ENCODE measurements around the gene KIRREL3.

KIRREL3 gene

GRCh38 chr11:126696982-126697381 lies 303.6 kb downstream of the KIRREL3 start:
- H2AFZ ChIP-seq (ENCODE audit: low read depth, low read length) = no peak overlapping the region
- no peak overlapping the region for H3K4me3 ChIP-seq (ENCODE audit: low read length)
- no peaks in the 10 kb centered on the region for H3K36me3 ChIP-seq (replicated peaks; ENCODE audit: low read depth, low read length)
- H3K9me3 ChIP-seq (ENCODE audit: insufficient read depth, low read length) = no peaks in the 10 kb centered on the region
- H3K27ac ChIP-seq (ENCODE audit: low read length) = no peak overlapping the region
- TF ChIP-seq EZH2phosphoT487 (IDR thresholded peaks at IDR 0.05; ENCODE audit: low read depth) (no peak), CTCF (IDR thresholded peaks at IDR 0.05; ENCODE audit: low read depth, low read length) (no peak)
- H3K79me2 ChIP-seq (ENCODE audit: low read length) = no peaks in the 10 kb centered on the region
- peaks cover 24% of the 10 kb centered on the region; the same call in 1 of the 2 replicates for H3K27me3 ChIP-seq (ENCODE audit: low read depth, low read length)
- H3K4me2 ChIP-seq (ENCODE audit: low read length) = no peak overlapping the region
- H3K9ac ChIP-seq (ENCODE audit: low read length) = no peak overlapping the region
- H3K4me1 ChIP-seq (ENCODE audit: low read length) = no peaks in the 10 kb centered on the region
- no peaks in the 10 kb centered on the region for H4K20me1 ChIP-seq (ENCODE audit: insufficient read depth, low read length)

GRCh38 chr11:126695293-126695692 lies 305.3 kb downstream of the KIRREL3 start:
- peaks cover 17% of the 10 kb centered on the region; the same call in 1 of the 2 replicates for H3K27me3 ChIP-seq (ENCODE audit: low read depth, low read length)
- H3K4me2 ChIP-seq (ENCODE audit: low read length) = no peak overlapping the region
- no peaks in the 10 kb centered on the region for H3K36me3 ChIP-seq (replicated peaks; ENCODE audit: low read depth, low read length)
- TF ChIP-seq EZH2phosphoT487 (IDR thresholded peaks at IDR 0.05; ENCODE audit: low read depth) (no peak), CTCF (IDR thresholded peaks at IDR 0.05; ENCODE audit: low read depth, low read length) (no peak)
- no peaks in the 10 kb centered on the region for H3K9me3 ChIP-seq (ENCODE audit: insufficient read depth, low read length)
- no peaks in the 10 kb centered on the region for H3K79me2 ChIP-seq (ENCODE audit: low read length)
- H3K4me1 ChIP-seq (ENCODE audit: low read length) = no peaks in the 10 kb centered on the region
- H3K9ac ChIP-seq (ENCODE audit: low read length) = no peak overlapping the region
- no peak overlapping the region for H2AFZ ChIP-seq (ENCODE audit: low read depth, low read length)
- H3K27ac ChIP-seq (ENCODE audit: low read length) = no peak overlapping the region
- no peaks in the 10 kb centered on the region for H4K20me1 ChIP-seq (ENCODE audit: insufficient read depth, low read length)
- H3K4me3 ChIP-seq (ENCODE audit: low read length) = no peak overlapping the region

- H3K9ac ChIP-seq (ENCODE audit: low read length) = no peak overlapping the region
- no peak overlapping the region for H3K4me2 ChIP-seq (ENCODE audit: low read length)
- TF ChIP-seq CTCF (IDR thresholded peaks at IDR 0.05; ENCODE audit: low read depth, low read length) = no peak
- no peak for TF ChIP-seq EZH2phosphoT487 (IDR thresholded peaks at IDR 0.05; ENCODE audit: low read depth)
- H3K27ac ChIP-seq (ENCODE audit: low read length) = no peak overlapping the region
- no peaks in the 10 kb centered on the region for H4K20me1 ChIP-seq (ENCODE audit: insufficient read depth, low read length)
- H3K4me3 ChIP-seq (ENCODE audit: low read length) = no peak overlapping the region
- H3K36me3 ChIP-seq (replicated peaks; ENCODE audit: low read depth, low read length) = no peaks in the 10 kb centered on the region
- peaks cover 21% of the 10 kb centered on the region; the same call in 1 of the 2 replicates for H3K27me3 ChIP-seq (ENCODE audit: low read depth, low read length)
- no peaks in the 10 kb centered on the region for H3K4me1 ChIP-seq (ENCODE audit: low read length)
- no peaks in the 10 kb centered on the region for H3K9me3 ChIP-seq (ENCODE audit: insufficient read depth, low read length)
- H2AFZ ChIP-seq (ENCODE audit: low read depth, low read length) = no peak overlapping the region
- H3K79me2 ChIP-seq (ENCODE audit: low read length) = no peaks in the 10 kb centered on the region
These were observed 306.4 kb downstream of the KIRREL3 start for GRCh38 chr11:126694065-126694625.

GRCh38 chr11:126687477-126687876 lies 313.1 kb downstream of the KIRREL3 start:
- no peaks in the 10 kb centered on the region for H4K20me1 ChIP-seq (ENCODE audit: insufficient read depth, low read length)
- peaks cover 23% of the 10 kb centered on the region for H3K27me3 ChIP-seq (ENCODE audit: low read depth, low read length)
- TF ChIP-seq EZH2phosphoT487 (IDR thresholded peaks at IDR 0.05; ENCODE audit: low read depth) = no peak
- TF ChIP-seq CTCF (IDR thresholded peaks at IDR 0.05; ENCODE audit: low read depth, low read length) = no peak
- no peak overlapping the region for H3K4me2 ChIP-seq (ENCODE audit: low read length)
- H3K27ac ChIP-seq (ENCODE audit: low read length) = no peak overlapping the region
- no peaks in the 10 kb centered on the region for H3K4me1 ChIP-seq (ENCODE audit: low read length)
- H3K4me3 ChIP-seq (ENCODE audit: low read length) = no peak overlapping the region
- H3K9ac ChIP-seq (ENCODE audit: low read length) = no peak overlapping the region
- H3K79me2 ChIP-seq (ENCODE audit: low read length) = no peaks in the 10 kb centered on the region
- H3K9me3 ChIP-seq (ENCODE audit: insufficient read depth, low read length) = no peaks in the 10 kb centered on the region
- no peak overlapping the region for H2AFZ ChIP-seq (ENCODE audit: low read depth, low read length)
- H3K36me3 ChIP-seq (replicated peaks; ENCODE audit: low read depth, low read length) = no peaks in the 10 kb centered on the region
